COR-L47 (cell line): ENCODE results near the gene JCHAIN.
"Not testable (repeated sequence)": the region's sequence is repeated elsewhere in the genome, so short reads cannot be mapped to it uniquely, and the experiment has no call there.

Experiments
- DNase-seq: peaks from one replicate; lab custom pipeline; 2025; lab: John Stamatoyannopoulos, UW

JCHAIN gene

GRCh38 chr4:70688795-70689231 lies 22.5 kb upstream of the JCHAIN start:
- DNase-seq: no peak

GRCh38 chr4:70687821-70688794 lies 21.8 kb upstream of the JCHAIN start, which contains the start of gene UTP3:
UTP3 (plus strand) TSS chr4:70688532; CDS start chr4:70688678, 146 bp downstream.
- DNase-seq: peak; percentile 97

- DNase-seq: no peak
These were observed 21.1 kb upstream of the JCHAIN start for GRCh38 chr4:70687392-70687791.

- not testable (repeated sequence) for DNase-seq
These were observed 15.8 kb upstream of the JCHAIN start for GRCh38 chr4:70682142-70682541.

- no peak for DNase-seq
These were observed 15.4 kb upstream of the JCHAIN start for GRCh38 chr4:70681704-70682103.

- DNase-seq: no peak
These were observed 14.6 kb upstream of the JCHAIN start for GRCh38 chr4:70680934-70681333.

GRCh38 chr4:70678383-70678999 lies 12.2 kb upstream of the JCHAIN start:
- DNase-seq: no peak

GRCh38 chr4:70676554-70677090 lies 10.3 kb upstream of the JCHAIN start:
- DNase-seq: no peak

GRCh38 chr4:70674731-70675130 lies 8.4 kb upstream of the JCHAIN start:
- no peak for DNase-seq

- no peak for DNase-seq
These were observed 7.9 kb upstream of the JCHAIN start for GRCh38 chr4:70674191-70674590.

GRCh38 chr4:70671091-70671490 lies 4.8 kb upstream of the JCHAIN start:
- DNase-seq: no peak

- DNase-seq: no peak
These were observed 4.2 kb upstream of the JCHAIN start for GRCh38 chr4:70670332-70671014.

GRCh38 chr4:70667740-70668535 lies 1.6 kb upstream of the JCHAIN start:
- DNase-seq: no peak

- DNase-seq: not testable (repeated sequence)
These were observed 4.9 kb downstream of the JCHAIN start for GRCh38 chr4:70661309-70661922.

GRCh38 chr4:70660106-70660505 lies 6.2 kb downstream of the JCHAIN start:
- DNase-seq: no peak

- no peak for DNase-seq
These were observed 7.9 kb downstream of the JCHAIN start for GRCh38 chr4:70658418-70658817.

- DNase-seq: no peak
These were observed 9.0 kb downstream of the JCHAIN start for GRCh38 chr4:70657326-70657725.

- DNase-seq: no peak
These were observed 11.7 kb downstream of the JCHAIN start for GRCh38 chr4:70654605-70655011.

- peak; percentile 20 for DNase-seq
These were observed 14.3 kb downstream of the JCHAIN start for GRCh38 chr4:70651864-70652506.

GRCh38 chr4:70650741-70651140 lies 15.6 kb downstream of the JCHAIN start:
- not testable (repeated sequence) for DNase-seq
